ENCODE results near the gene LHPP.

The LHPP gene

GRCh38 chr10:124557648-124558338, 96.2 kb downstream of the LHPP start:
- DNase-seq (ENCODE audit: low read depth in 2 of 2): no peak

- DNase-seq (ENCODE audit: low read depth in 2 of 2): no peak
Measured at GRCh38 chr10:124558339-124559321, 97.0 kb downstream of the LHPP start.

DNA sequence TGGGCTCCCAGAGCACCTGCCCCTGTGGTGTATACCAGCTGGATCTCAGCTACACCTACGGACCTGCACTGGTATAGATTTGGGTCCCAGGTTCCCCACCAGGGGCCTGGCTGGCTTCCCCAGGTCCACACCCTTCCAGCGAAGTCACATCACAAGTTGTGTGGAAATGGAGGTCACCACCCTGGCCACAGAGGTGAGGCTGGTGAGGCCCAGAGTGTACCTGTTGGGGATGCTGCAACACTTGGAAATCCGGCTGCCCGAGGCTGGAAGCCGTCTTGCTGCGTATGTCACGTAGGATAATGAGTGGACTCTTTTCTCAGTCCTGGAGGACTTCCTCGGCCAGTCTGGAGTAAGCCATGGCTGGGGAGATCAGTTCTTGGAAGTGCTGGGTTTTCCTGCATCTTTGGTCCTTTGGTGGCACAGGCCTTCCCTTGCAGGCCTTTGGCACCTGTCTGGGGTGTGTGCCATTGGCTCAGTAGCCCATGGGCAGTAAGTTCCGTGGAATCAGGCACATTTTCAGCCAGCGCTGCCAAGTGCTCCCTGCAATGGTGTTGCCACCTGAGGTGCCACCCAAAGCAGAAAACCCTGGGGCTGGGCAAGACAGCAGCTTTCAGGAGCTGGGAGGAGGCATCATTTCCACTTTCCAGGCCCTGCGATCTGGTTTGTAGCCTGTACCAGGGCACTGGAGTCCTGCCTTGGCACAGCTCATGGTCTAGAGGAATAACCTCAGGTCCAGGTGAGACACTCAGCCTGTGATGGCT, 97.9 kb downstream of the LHPP start:
- no peak for DNase-seq (ENCODE audit: low read depth in 2 of 2)

DNA sequence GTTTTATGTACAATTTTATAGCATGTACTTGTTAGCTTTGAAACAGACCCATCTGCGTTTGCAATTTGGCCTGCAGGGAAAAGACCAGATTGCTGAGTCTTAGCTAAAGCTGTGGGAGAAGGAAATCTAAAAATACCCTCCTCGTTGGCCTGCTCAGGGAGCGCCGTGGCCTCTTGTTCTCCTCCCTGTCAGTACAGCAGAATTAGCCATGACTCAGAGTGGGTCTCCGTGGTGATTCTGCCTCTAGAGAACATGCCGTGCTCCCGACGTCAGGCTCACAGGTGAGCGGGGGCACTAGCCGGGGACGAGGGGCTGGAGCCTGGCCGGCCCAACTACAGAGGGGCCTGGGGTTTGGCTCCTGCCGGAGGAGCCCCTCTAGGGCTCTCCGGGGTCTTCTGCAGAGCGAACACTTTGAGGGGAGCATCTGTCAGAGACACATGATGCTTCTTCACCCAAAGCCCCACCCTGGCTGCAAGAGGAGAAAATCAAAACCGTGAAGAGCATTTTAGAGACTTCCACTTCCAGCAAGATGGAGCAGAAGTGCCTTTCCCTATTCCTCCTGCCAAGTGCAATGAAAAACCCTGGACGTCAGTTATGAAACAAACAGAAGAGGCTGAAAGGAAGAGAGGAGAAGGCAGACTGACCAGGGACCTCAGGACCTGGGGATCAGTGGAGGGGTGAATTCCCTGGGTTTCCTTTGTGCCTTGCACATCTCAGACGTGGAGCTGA, 98.9 kb downstream of the LHPP start:
- no peak for DNase-seq (ENCODE audit: low read depth in 2 of 2)

DNA sequence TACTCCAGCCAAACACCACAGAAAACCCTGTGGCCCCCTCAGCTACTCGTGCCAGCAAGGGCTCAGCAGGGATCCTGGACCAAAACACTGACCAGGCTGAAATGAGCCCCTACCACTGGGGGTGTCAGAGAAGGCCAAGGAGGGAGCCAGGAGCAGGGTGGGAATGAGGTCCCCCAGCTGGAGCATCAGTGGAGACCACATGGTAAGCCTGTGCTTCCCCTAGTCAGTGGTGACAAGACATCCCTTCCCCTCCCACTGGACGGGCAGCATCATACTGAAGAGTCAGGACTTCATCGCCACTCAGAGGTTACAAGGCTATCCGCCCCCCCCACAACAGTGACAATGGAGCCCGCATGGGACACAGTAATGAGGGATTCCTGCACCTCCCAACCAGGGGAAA, 99.6 kb downstream of the LHPP start:
- no peak for DNase-seq (ENCODE audit: low read depth in 2 of 2)

DNA sequence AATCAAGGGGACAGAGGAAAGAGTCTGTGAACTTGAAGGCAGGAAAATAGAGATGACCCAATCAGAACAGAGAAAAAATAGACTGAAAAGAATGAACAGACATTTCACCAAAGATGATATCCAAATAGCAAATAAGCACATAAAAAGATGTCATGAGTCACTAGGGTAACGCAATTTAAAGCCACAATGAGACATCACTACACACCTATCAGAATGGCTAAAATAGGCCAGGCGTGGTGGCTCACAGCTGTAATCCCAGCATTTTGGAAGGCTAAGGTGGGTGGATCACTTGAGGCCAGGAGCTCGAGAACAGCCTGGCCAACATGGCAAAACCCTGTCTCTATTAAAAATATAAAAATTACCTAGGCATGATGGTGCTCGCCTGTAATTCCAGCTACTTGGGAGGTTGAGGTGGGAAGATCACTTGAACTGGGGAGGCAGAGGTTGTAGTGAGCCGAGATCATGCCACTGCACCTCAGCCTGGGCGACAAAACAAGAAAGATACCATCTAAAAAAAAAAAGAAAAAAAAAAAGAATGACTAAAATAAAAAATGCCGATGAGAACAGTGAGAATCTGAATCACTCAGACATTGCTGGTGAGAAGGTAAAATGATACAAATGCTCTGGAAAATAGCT, 100.9 kb downstream of the LHPP start:
- no peak for DNase-seq (ENCODE audit: low read depth in 2 of 2)

DNA sequence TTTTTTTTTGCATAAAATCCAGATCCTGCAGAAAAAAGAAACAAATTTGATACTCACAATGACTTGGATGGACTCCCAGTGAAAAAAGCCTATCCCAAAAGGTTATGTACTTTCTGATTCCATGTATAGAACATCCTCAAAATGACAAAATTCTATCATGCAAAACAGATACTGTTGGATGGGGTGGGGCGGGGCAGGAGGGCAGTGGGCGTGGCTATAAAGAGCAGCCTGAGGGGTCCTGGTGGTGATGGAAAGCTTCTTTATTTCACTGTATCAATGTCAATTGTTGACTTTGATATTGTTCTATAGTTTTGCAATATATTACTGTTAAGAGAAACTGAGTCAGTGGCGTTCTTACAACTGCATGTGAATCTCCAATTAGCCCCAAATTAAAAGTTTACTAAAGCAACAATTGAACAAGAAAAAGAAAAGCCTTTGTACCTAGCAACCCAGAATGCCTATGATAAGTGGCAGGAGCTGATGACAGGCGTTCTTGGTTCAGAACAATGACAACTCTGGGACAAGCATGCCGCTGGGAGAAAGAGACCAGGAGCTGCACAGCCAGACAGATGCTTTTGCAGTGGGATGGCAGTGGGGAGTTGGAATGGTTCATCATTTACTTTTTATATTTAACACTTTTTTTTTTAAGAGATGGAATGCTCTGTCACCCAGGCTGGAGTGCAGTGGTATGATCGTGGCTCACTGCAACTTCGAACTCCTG, 101.9 kb downstream of the LHPP start:
- no peak for DNase-seq (ENCODE audit: low read depth in 2 of 2)

DNA sequence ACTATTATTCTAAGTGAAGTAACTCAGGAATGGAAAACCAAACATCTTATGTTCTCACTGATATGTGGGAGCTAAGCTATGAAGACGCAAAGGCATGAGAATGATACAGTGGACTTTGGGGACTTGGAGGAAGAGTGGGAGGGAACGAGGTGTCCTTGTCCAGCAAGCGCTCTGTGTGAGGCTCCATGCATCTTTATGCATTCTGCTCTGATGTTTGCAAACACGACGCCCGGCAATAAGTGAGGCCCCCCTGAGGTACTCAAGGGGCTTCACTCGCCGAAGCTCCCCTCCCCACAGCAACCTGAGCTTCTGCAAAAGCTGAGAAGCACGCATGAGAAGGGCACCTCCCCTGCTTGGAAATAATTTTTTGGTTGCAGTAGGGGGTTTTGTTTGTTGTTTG, 103.3 kb downstream of the LHPP start:
- DNase-seq (ENCODE audit: low read depth in 2 of 2): no peak

- no peak for DNase-seq (ENCODE audit: low read depth in 2 of 2)
Measured at GRCh38 chr10:124565565-124566221, 104.1 kb downstream of the LHPP start.

DNA sequence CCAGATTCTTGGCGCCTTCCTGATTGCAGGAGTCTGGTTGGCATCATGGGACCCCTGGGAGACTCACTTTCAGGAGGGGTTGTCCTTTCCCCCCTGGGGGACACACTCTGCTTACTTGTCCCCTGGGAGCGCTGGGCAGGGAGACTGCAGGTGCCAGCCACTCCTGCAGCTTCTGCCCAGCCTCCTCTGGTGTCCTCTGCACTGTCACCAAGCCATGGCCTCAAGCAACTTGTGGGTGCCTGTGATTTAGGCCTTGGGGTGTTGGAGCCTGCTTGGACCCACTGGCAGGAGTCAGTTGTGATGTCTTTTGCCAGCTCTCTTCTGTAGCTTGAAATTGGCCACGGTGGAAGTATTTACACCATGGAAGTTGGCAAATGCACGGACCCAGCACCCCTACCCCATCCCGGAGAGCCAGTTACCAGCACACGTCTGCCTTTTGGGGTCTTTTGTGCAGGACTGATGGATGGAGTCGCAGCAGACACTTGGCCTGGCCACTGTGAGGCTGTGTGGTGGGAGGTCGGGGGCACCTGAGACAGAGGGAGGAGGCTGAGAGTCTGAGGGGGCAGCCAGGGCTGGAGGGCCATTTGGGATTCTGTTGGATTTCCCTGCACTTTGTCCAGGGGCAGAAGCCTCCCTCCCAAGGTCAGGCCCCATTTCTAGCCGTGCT, 104.7 kb downstream of the LHPP start:
- no peak for DNase-seq (ENCODE audit: low read depth in 2 of 2)

DNA sequence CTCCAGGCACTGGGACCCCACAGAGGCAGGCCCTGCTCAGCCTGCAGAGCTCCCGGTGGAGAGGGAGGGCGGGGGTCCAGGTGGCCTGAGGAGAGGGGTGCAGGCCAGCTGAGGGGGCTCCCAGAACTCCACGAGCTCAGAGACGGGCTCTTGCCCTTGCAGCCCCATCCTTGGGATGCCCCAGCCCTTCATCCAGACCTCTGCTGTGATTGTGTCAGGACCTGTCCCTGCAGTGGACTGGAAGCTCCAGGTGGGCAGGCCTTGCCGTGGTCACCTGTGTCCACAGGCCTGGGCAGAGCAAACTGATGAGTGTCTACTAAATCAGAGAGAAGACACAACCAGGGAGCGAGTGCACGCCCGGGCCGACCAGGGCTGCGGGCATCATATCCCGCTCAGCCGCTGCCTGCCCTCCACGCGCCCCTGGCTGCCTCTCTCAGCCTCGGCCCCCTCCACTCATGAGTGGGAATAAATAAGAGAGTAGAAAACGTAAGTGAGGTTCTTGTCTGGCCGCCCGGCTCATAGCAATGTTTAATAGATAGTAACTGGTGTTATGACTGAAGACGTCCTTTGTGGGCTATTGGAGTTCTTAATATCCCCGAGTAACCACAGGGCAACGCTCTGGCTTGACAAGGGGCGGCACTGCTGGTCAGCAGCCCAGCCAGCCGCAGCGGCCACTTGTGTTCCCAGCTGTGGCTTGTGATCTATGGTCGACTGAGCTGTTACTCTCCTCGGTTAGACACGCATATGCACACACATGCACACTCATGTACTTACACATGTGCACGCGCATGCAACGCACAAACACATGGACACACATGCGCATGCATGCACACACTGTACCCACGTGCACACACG, 105.6 kb downstream of the LHPP start:
- DNase-seq (ENCODE audit: low read depth in 2 of 2): no peak

- DNase-seq (ENCODE audit: low read depth in 2 of 2): no peak
Measured at GRCh38 chr10:124568339-124568738, 106.7 kb downstream of the LHPP start.

DNA sequence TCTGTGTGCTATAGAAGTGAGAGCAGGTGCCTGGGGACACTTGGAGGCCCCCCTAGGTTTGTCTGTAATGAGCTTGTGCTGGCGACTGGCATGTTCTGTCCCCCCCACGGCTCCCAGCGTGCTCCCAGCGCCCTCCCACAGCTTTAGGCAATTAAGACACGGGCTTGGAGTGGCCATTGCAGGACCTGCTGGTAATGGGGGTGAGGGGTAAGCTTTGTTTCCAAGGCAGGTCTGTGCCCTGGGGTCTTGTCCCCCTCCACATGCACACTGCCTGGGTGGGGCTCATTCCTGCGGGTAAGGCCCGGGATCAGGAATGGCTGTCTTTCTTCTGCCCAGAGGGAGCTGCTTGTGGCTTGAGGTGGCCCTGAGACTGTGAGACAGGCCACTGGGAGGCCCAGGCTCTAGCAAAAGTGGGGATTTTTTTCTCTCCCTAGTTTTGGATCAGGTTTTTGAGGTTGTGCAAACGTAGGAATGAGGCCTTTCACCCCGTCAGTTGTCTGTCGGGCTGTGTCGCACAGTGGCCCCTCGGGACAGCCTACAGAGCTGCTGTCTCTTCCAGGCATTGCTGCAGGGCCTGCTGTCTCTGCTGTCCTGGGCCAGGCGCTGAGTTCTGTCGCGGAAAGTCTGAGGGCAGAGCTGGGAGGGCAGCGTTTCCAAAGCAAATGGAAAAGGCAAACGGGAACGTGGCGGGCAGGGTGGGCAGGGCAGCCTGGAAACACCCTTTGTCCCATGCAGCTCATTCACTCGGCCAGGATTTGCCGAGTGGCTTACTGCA, 107.4 kb downstream of the LHPP start:
- DNase-seq (ENCODE audit: low read depth in 2 of 2): no peak

DNA sequence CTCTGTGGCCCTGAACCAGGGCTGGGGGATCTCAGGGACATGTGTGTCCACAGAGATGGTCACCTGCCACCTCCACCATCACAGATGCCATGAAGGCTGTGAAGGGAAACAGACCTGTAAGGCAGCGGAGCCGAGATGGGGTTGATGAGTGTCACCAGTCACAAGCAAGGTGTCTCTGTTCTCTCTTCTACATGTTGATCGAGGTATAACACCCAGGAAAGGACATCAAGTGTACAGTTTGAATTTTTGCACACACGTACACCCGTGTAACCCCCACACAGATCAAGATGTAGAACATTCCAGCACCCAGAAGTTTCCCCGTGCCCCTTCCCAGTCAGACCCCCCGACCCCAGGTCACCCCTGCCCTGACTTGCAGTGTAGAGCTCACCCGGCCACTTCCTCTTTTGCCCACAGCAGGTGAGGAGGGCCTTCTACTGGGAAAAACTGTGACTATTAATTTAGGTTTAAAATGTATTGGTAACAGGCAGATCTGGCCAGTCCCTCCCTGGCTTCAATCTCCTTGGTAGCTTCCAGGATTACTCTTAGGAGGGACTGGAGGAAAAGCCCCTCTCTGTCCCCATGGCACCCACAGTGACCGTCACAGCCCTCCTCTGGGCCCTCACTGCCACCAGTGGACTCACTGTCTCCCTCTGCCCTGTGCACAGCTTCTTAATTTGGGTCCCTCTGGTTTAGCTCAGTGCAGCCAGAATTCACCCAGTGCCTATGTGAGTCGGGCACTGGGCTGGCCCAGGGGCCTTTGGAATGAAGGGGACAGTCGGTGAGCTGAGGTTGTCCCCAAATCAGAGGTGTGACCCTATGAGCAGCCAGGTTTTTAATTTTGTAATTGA, 108.2 kb downstream of the LHPP start:
- DNase-seq (ENCODE audit: low read depth in 2 of 2): no peak

DNA sequence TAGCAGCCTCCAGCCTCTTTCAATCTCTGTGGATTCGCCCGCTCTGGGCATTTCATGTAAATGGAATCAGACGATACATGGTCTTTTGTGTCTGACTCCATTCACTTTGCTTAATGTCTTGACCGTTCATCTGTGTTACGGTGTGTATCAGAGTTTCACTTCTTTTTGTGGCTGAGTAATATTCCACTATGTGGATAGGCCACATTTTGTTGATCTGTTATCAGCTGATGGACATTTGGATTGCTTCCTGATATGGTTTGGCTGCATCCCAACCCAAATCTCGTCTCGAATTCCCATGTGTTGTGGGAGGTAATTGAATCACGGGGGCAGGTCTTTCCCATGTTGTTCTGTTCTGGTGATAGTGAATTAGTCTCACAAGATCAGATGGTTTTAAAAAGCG, 109.0 kb downstream of the LHPP start:
- no peak for DNase-seq (ENCODE audit: low read depth in 2 of 2)

DNA sequence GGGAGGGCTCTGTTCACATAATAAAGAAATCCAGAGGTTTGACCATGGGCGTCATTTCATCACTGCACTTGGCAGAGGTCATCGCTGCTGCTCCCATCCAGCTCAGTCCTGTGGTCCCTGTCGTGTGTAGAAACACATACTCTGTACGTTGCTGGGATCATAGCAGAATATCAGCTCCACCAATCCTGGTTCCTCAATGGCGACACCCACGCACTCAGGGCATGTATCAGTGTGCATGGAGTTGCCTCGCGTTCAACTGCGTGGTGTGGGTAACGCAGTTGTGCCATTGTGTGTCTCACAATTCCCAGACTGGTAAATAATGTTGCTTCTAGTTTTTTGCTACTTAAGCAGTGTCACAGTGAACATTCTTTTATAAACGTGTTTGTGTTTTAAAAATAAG, 111.1 kb downstream of the LHPP start:
- DNase-seq (ENCODE audit: low read depth in 2 of 2): no peak

Measured in stimulated activated CD8-positive, alpha-beta memory T cell treated with anti-CD3 and anti-CD28 coated beads, Interleukin-2, amount 100 ng/mL, for 1 hour (primary cell).